C1 segment of cervical spinal cord (tissue), 14 donors: ENCODE data around the gene OPTC.

ENCODE experiments used
- DNase-seq, 14 donors: peaks; one replicate each; lab custom pipeline; 2025; lab: John Stamatoyannopoulos, UW

The OPTC gene

DNA sequence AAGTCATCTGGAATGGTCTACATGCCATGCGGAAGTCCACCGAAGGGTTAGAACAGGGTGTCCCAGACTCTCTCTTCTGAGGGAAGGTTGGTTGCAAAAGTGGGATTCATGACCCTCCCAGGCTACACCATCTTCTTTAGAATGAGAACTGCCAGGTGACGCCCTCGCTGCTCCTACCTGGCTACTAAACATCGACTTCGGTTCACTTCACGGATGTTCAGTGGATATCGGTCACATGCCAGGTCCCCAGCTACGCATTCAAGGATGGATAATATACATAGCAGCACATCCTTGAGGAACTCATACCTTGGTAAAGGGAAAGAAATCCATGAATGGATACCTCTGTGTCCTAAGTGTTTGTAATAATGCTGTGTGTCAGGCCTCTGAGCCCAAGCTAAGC, 3.3 kb upstream of the OPTC start:
- no peak for DNase-seq

DNA sequence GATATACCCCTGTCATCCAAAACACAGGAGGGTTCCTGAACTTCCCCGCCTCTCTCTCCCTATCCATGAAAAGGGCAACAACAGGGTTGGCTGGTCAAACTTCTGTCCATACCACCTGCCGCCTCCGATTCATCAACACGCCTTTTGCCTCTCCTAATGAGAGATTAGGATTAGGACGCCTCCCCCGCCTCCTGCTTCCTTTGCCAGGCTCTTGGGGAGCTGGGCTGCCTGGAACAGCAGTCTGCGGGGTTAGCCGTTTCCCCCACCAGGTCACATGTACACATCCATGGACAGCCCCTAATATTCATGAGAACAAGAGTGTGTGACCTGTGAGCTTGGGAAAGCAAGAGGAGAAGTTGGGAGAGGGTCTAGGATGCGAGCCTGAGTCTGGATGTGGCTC, 2.3 kb upstream of the OPTC start:
- DNase-seq = peak in 1 of 14 donors; percentile 91

DNA sequence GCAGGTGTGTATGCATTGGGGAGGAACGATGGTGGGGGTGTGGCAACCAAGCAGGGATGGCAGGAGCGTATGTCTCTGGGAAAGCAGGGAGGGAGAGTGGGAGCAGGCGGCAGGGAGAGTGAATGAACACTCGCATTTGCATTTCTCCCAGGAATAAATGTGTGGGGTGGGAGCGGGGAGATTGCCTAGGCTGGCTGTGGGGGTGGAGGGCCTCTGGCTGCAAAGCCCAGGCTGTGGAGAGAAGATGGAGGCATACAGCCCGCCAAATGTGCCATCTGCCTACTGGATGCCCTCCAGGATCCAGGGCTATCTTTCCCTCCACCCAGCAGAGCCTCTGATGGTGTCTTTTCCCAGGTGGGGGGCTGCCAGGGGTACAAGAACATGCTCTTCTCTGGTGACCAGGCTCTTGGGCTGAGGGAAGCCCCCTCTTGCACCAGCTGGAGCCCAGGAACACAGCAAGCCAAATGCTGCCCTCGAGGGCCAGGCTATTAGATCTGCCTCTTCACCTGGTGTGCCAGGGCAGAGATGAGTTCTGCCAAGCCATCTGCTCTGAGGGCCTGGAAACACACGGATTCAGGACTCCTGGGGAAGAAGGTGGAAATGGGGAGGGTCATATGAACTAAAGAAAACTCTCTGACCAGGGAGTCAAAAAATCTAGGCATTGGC, 1.7 kb upstream of the OPTC start:
- DNase-seq = peak in 4 of 14 donors; percentile 45 to 100 (median 77)

DNA sequence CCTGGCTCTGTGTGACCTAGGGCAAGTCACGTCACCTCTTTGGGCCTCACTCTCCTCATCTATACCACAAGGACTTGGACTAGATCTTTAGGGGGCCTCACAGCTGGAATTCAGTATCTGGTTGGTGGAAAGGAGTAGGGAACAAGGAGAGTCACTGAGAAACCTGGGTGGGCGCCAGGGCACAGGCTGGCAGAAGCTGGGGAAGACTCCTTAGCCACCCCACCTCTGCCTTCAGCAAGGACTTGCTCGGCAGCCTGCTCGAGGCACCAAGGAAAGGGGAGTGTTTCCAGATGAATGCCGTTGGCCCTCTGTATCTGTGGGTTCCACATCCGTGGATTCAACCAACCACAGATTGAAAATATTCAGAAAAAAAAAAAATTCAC, 1.2 kb upstream of the OPTC start:
- peak in 1 of 14 donors; percentile 91 for DNase-seq

DNA sequence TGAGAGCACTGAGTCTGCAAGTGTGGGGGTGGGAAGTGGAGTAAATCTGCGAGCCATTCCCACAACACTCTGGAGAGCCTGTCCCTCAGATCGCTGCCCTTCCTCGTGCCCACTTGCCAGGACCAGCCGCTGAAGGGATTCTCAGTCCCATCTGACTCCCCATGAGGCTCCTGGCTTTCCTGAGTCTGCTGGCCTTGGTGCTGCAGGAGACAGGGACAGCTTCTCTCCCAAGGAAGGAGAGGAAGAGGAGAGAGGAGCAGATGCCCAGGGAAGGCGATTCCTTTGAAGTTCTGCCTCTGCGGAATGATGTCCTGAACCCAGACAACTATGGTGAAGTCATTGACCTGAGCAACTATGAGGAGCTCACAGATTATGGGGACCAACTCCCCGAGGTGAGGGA, 1.9 kb downstream of the OPTC start:
- no peak for DNase-seq

DNA sequence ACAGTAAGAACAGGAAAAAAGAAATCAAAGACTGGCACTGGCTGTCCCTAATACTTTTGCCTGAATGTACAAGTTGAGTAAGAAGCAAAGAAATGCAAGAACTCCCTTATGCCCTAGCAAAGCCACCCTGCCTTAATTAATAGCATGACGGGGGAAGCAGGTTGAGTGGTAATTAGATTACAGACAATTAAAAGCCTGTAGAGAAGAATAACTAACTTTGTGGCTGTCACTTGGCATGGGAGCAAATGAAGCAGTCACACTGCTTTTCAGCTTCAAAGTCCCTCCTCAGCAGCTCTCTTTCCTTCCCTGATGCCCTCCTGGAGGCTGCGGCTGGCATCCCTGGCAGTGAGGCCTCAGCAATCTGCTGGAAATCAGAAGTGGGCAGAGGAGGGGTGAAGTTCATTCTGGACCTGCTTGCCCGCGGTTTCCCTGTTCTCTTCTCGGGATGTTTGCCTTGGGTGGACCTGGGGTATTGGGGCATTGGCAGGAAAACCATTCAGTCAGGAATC, 3.4 kb downstream of the OPTC start:
- no peak for DNase-seq

DNA sequence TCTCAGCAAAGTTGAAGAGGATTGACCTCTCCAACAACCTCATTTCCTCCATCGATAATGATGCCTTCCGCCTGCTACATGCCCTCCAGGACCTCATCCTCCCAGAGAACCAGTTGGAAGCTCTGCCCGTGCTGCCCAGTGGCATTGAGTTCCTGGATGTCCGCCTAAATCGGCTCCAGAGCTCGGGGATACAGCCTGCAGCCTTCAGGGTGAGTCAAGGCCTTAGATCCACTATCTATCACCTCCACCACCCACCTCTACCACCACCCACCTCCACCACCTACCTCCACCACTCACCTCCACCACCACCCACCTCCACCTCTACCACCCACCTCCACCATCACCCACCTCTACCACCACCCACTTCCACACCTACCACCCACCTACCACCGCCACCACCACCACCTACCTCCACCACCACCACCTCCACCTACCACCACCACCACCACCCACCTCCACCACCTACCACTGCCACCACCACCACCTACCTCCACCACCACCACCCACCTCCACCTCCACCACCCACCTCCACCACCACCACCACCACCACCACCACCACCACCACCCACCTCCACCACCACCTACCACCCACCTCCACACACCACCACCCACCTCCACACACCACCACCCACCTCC, 5.8 kb downstream of the OPTC start:
- no peak for DNase-seq

DNA sequence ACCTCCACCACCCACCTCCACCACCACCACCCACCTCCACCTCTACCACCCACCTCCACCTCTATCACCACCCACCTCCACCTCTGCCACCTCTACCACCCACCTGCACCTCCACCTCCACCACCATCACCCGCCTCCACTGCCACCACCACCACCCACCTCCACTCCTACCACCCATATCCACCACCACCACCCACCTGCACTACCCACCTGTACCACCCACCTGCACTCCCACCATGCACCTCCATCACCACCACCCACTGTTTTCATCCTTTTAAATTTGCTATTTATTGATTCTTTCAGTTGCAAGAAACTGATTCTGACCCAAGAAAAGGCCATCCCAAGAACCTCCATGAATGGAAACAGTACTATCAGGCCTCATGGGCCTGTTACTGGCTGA, 6.3 kb downstream of the OPTC start:
- no peak for DNase-seq

DNA sequence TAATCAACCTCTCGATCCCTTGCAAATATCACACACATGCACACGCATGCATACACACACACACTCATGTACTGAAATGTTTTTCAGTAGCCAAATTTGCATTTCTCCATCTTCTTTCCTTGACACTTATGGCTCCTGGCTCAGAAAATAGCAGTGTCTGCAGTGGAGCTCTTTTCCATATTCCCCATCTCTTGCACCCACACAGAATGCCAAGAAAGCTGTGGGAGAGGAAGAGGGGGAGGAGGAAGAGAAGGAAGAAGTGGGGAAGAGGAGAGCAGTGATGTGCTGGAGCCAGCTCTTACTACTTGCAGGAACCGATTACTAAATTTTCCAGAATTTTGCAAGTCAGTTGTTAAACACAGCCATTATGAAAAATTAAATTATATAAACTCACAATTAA, 9.9 kb downstream of the OPTC start:
- no peak for DNase-seq

DNA sequence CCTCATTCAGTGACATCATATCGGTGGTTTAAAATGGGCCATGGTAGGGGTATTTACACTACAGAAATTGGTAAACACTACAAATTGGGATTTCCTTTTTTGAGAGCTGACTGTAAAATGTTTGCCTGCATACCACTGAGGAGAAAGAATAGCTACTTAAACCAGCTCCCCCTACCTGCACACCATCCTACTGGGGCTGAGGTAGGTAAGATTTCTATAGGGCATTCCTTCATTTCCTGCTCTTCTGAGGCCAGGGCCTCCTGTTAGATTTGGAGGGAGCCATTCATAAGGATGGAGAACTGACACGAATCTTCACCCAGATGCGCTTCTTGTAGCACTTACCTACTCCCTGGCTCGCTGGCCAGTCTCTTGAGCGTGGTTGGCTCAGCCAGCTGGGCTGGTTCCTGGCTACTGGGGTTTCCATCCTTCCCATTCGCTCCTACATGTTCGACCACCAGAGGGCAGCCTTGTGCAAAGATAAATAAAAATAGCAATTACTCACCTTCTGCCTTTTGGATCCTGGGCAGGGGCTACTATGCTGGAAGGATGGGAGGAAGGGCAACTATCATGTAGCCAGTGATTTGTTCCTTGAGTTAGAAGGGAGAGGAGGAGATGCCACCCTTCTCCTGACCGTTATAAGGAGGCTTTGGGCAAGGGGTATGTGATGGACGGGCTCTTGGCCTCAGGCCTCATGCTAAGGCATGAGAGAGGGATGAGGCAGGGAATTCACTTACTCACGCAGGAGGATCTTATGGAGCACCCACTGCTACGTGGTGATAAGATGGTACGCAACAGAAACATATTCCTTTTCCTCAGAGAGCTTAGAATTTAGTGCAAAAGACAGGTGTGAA, 10.7 kb downstream of the OPTC start:
- peak in 12 of 14 donors; percentile 10 to 70 (median 49) for DNase-seq

DNA sequence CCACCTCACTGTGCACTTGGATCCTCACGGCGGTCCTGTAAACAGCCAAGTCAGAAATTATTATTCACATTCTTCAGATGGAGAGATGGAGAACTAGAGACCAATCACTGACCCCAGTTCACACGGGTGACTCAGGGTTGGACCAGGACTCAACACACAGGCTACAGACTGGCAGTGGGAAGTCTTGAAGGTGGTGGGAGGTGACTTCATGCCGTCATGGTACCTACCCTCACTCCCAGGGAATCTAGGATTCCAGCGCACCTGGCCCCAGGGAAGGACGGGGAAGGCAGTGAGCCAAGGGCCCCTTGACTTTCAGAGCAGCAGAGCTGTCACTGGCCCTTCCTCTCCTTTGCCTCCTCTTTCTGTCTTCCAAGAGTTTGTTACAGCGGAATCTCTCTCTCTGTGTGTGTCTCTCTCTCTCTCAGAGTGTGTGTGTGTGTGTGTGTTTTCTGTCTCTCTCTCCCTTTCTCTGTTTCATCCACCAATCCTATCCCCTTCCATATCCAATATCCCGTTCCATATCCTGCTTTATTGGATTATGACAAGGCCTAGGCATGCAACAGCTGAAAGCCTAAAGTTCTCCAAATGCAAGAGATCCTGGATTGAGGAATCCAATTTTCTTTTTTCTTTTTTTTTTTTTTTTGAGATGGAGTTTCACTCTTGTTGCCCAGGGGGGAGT, 11.7 kb downstream of the OPTC start:
- DNase-seq = no peak

DNA sequence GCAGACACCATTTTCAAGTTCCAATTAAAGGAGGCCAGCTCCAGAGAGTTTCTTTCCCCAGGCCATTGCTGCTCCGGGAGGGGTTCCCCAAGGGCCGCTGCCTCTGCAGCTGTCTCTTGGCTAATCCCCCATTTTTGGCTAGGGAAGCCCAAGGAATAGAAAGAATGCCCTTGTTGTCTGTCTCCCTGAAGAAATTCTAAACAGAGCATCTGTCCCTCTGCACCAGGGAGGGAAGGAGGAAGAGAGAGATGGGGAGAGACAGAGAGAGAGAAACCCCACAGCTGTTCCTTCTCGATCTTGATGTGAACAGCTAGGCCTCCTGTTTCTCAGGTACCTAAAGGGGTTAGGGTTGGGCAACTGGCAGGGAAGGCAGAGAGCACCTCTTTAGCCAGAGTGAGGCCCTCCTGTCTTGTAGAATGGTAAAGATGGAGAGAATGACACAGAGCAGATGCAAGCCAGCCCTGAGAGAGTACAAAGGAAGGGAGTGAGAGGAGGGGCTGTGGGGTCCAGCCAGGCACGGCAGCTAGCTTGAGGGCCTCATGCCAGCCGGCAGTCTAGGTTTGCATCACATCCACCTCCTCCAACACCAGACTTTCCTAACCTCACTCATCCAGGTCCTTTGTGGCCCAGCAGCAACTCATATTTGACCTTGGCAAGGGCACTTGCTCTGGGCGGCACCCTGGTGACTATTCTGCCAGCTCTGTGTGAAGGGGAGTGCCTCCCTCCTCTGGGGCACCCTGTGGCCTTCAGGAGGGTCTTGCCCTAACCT, 13.1 kb downstream of the OPTC start:
- DNase-seq = no peak

DNA sequence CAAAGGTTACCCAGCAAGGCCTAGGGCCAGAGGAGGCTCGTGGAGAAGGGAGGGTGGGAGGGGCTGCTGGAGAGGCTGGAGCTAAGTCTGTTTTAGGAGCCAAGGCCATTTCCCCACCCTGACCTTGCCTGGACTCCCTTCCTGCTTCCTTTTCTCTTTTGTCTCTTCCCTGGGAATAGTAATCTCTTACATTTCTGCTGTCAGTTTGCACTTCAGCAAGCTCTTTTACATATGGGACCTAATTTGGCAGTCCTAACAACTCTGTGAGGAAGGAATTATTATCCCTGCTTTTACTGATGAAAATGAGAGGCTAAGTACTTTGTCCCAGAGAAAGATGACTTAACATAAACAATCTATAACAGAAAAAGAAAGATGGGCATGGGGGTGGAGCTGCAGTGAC, 13.8 kb downstream of the OPTC start:
- DNase-seq = no peak

DNA sequence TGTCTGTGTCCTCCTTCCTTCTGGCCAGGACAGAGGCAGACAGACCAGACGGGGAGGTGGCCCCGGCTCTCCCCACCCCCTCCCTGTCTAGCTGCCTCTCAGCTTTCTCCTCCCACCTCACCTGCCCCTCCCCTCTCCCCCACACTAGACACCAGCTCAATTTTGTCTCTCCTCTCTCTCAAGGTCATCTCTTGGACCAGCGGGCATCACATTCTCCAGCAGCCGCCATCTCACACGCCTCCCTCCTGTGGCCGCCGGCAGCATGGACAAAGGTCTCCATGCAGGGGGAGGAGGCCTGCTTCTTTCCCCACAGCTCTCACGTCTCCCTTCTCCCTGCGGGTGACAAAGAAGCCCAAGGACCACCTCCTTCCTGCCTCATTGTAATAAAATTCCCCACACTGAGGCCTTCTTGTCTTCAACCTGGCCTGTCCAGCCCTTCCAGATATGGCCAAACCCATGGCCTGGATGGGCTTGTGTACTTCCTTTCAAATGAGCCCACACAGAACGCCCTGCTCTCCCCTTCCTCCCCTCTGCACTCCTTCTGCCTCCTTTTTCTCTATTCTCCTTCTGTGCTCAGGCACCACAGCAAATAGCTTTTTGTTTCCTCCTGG, 14.6 kb downstream of the OPTC start:
- no peak for DNase-seq

DNA sequence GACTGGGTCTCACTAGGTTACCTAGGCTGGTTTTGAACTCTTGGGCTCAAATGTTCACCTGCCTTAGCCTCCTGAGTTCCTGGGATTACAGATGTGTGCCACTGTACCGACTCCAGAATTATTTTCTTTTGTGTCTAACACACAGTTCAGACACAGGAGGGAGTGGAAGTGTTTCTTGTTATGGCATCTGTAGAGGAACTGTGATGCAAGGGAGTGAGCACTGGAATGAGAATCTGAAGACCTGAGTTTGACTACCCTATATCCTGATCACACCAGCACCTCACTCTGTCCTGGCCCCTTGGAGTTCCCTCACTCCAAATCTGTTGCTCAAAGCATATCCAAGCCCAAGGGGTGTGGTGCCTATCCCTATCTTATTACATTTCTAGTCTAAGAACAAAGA, 15.2 kb downstream of the OPTC start:
- no peak for DNase-seq

DNA sequence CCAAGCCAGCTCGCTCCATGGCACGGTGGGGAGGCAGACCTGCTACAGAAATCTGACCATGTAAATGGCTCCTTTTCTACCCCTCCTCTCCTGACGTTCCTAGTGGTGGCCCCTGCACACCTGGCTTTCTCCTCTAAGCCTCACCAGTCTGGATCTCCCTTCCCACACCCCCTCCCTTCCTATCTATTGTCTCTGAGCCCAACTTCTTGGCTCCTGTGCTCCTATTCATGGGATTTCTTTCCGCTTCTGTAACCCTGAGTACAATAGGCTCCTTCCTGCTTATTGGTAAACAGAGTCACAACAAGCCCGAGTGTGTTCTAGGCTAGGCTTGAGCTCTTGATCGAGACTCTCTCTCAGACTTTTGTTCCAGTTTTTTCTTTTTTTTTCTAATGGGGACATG, 17.6 kb downstream of the OPTC start:
- no peak for DNase-seq

DNA sequence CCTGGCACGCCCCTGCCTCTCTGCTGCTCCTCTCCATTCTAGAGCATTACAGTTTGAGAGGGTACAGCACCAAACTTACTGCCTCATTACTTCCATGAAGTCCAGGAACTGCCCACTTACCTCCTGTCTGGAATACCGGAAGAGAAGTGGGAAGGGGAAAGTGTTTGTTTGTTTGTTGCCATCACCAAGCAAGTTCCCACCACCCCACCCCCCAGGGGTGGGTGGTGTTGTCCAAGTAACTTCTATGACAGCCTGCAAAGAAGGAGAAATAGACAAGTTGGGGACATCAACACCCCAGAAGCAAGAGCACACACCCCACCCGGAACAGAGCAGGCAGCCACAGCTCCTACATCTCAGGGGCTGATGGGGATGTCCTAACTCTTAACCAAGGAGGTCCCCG, 18.0 kb downstream of the OPTC start:
- DNase-seq = no peak

DNA sequence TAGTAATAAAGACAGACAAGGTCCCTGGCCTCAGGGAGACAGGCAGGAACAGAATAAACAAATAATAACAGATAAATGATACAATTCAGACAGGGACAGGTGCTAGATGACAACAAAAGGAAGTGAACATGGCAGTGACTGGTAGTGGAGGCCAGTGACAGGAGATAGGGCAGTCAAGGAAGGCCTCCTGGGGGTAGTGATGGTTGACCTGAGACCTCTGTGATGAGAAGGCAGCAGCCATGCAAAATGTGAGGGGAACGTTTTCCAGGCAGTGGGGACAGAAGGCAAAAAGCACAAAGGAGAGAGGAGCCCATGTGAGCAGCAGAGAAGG, 18.5 kb downstream of the OPTC start:
- no peak for DNase-seq

DNA sequence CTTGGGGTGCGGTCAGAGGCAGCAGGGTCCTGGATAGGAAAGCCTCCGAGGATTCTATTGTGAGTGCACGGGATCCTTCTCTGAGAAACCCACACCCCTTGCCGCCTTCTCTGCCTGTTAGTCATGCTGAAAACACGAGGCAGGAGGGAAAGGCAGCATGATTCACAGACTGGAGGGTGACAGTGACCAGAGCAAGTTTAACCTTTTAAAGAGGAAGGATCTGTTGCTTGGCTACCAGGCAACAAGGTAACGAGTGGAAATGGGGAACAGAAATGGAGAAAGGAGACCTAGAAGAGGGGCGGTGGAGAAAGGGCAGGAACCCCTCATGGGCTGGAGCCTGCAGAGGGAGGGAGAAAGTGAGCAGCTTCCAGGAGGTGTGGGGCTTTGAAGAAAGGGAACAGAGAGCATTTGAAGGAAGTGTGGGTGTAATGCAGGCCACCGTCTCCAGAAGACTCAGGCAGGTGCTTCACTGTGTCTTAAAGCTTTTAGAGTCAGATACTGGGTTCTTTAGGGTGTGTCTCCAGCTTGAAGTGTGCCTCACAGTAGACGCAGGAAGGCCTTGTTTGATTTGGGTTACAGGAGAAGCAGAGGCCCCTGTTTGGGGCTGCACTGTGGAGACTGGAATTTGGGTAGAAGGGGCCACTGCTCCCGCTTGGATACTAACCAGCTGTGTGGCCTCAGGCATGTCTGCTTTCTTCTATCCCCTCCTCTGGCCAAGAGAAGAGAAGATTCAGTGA, 19.1 kb downstream of the OPTC start:
- DNase-seq = peak in 3 of 14 donors; percentile 19 to 60 (median 47)

DNA sequence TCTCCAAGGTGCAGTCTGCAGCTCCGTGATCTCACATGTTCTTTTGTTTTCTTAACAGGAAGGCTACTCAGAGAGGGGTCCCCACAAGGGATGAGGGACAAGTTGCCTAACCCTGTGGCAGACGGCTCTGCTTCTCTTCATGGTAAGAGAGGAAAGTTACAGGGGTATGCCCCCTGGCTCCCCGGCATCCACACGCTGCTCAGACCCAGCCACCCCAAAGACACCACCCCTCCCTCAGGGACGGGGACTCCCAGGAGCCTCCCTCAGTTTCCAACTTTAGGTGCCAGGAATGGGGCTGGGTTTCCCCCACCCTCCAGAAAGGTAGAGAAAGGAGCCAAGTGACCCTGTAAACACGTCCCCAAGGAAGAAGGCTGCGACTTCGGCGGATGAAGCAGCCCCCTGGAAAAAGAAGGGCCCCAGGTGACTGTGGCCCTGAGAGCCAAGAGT, 19.7 kb downstream of the OPTC start:
- DNase-seq = no peak
